WTC11 (cell line): Measurements from ENCODE around the gene INPP5A. TPM values are rescaled to one million over a fixed set of nuclear protein-coding genes. Genes with fewer than 3 reads are reported as not detected.

Experiments used
- ATAC-seq: fragments of 200-7000 bp; cut with Tn5 transposase; 2 replicates; pipeline ENCODE4 v1.10.0; 2021; ENCODE audit warnings: mild to moderate bottlenecking, moderate library complexity
- CTCF ChIA-PET: fragments of 300-600 bp; sonication (Branson Sonifier 250); formaldehyde crosslinking; loops from one replicate; lab custom pipeline; 2021; ENCODE audit warnings: antibody characterized with exemption; lab: Charles Lee
- POLR2A ChIA-PET: fragments of 350-600 bp; sonication (Branson Sonifier 250); formaldehyde crosslinking; loops from one replicate; lab custom pipeline; 2021; ENCODE audit warnings: antibody characterized with exemption; lab: Charles Lee
- DNase-seq: peaks from one replicate; pipeline ENCODE4 v3.0.0; 2021; ENCODE audit warnings: low spot score
- H3K27ac Mint-ChIP-seq: 2 replicates; pipeline ENCODE4 v1.8.0; 2021; ENCODE audit warnings: mixed read lengths
- H3K27me3 Mint-ChIP-seq: 2 replicates; pipeline ENCODE4 v1.8.0; 2021; ENCODE audit warnings: low read depth, mild to moderate bottlenecking, moderate library complexity, mixed read lengths
- H3K36me3 Mint-ChIP-seq: 2 replicates; pipeline ENCODE4 v1.8.0; 2021; ENCODE audit warnings: mixed read lengths
- H3K4me1 Mint-ChIP-seq: 2 replicates; pipeline ENCODE4 v1.8.0; 2022; ENCODE audit warnings: mixed read lengths
- H3K4me3 Mint-ChIP-seq: 2 replicates; pipeline ENCODE4 v1.8.0; 2021; ENCODE audit warnings: mild to moderate bottlenecking, moderate library complexity, mixed read lengths
- H3K9me3 Mint-ChIP-seq: 2 replicates; pipeline ENCODE4 v1.8.0; 2021; ENCODE audit warnings: mixed read lengths
- ATF2 ChIP-seq: sonication (generic); formaldehyde crosslinking; IDR thresholded peaks from 2 replicates; pipeline ENCODE4 v1.8.1; 2022; ENCODE audit warnings: low read depth, missing genetic modification reagents, borderline replicate concordance
- ELF4 ChIP-seq: sonication (generic); formaldehyde crosslinking; IDR thresholded peaks from 2 replicates; pipeline ENCODE4 v1.8.1; 2022; ENCODE audit warnings: low read depth, mild to moderate bottlenecking, moderate library complexity, missing genetic modification reagents
- FOXP1 ChIP-seq: sonication (generic); formaldehyde crosslinking; IDR thresholded peaks from 2 replicates; pipeline ENCODE4 v1.8.0; 2022; ENCODE audit warnings: missing genetic modification reagents, mild to moderate bottlenecking, moderate library complexity, borderline replicate concordance
- IRF1 ChIP-seq: sonication (generic); formaldehyde crosslinking; IDR thresholded peaks from 2 replicates; pipeline ENCODE4 v1.8.0; 2023; ENCODE audit warnings: missing genetic modification reagents
- KAT7 ChIP-seq: sonication (generic); formaldehyde crosslinking; IDR thresholded peaks from 2 replicates; pipeline ENCODE4 v1.8.1; 2023; ENCODE audit warnings: missing genetic modification reagents, mild to moderate bottlenecking, borderline replicate concordance
- MXD4 ChIP-seq: fragments of 250-450 bp; sonication (Bioruptor Pico); IDR thresholded peaks from 2 replicates; pipeline ENCODE4 v1.8.0; 2021; ENCODE audit warnings: mild to moderate bottlenecking, moderate library complexity, borderline replicate concordance
- MYBL2 ChIP-seq: sonication (generic); formaldehyde crosslinking; IDR thresholded peaks from 2 replicates; pipeline ENCODE4 v1.8.1; 2023; ENCODE audit warnings: mild to moderate bottlenecking, moderate library complexity, missing genetic modification reagents
- NFE2L1 ChIP-seq: sonication (generic); formaldehyde crosslinking; IDR thresholded peaks from 2 replicates; pipeline ENCODE4 v1.8.1; 2023; ENCODE audit warnings: missing genetic modification reagents
- RELA ChIP-seq: sonication (generic); formaldehyde crosslinking; IDR thresholded peaks from 2 replicates; pipeline ENCODE4 v1.8.1; 2022; ENCODE audit warnings: missing genetic modification reagents, mild to moderate bottlenecking, borderline replicate concordance
- SMAD4 ChIP-seq: sonication (generic); formaldehyde crosslinking; IDR thresholded peaks from 2 replicates; pipeline ENCODE4 v1.8.0; 2022; ENCODE audit warnings: mild to moderate bottlenecking, missing genetic modification reagents
- TCF7 ChIP-seq: sonication (generic); formaldehyde crosslinking; IDR thresholded peaks from 2 replicates; pipeline ENCODE4 v1.8.0; 2022; ENCODE audit warnings: mild to moderate bottlenecking, low read depth, missing genetic modification reagents, moderate library complexity
- TEAD4 ChIP-seq: sonication (generic); formaldehyde crosslinking; IDR thresholded peaks from 2 replicates; pipeline ENCODE4 v1.8.0; 2022; ENCODE audit warnings: mild to moderate bottlenecking, missing genetic modification reagents
- TP53 ChIP-seq: sonication (generic); formaldehyde crosslinking; IDR thresholded peaks from 2 replicates; pipeline ENCODE4 v1.8.1; 2023; ENCODE audit warnings: mild to moderate bottlenecking, missing genetic modification reagents
- ZBTB21 ChIP-seq: sonication (generic); formaldehyde crosslinking; IDR thresholded peaks from 2 replicates; pipeline ENCODE4 v1.8.1; 2023; ENCODE audit warnings: mild to moderate bottlenecking, missing genetic modification reagents, borderline replicate concordance
- ZNF219 ChIP-seq: sonication (generic); formaldehyde crosslinking; IDR thresholded peaks from 2 replicates; pipeline ENCODE4 v1.8.0; 2023; ENCODE audit warnings: missing genetic modification reagents, mild to moderate bottlenecking, borderline replicate concordance
- ZSCAN18 ChIP-seq: fragments of 250-450 bp; sonication (Bioruptor Pico); IDR thresholded peaks from 2 replicates; pipeline ENCODE4 v2.1.2; 2022; ENCODE audit warnings: mild to moderate bottlenecking, moderate library complexity
- total RNA-seq: library from RNA; stranded (reverse); gene quantifications from 3 replicates; pipeline ENCODE4 v1.2.3, GENCODE V29; 2021
- TF ChIP-seq, protein P1 (sequence below): fragments of 250-450 bp; sonication (Bioruptor Pico); IDR thresholded peaks from 2 replicates; pipeline ENCODE4 v1.9.0; 2021; ENCODE audit warnings: mild to moderate bottlenecking
- TF ChIP-seq, protein P2 (sequence below): fragments of 250-450 bp; sonication (Bioruptor Pico); IDR thresholded peaks from 2 replicates; pipeline ENCODE4 v1.8.0; 2021; ENCODE audit warnings: mild to moderate bottlenecking
- TF ChIP-seq, protein P3 (sequence below): sonication (generic); formaldehyde crosslinking; IDR thresholded peaks from 2 replicates; pipeline ENCODE4 v1.8.1; 2022; ENCODE audit warnings: low read depth, mild to moderate bottlenecking, moderate library complexity, missing genetic modification reagents, borderline replicate concordance
- TF ChIP-seq, protein P4 (sequence below): sonication (generic); formaldehyde crosslinking; conservative IDR thresholded peaks from 2 replicates; pipeline ENCODE4 v1.8.1; 2022; ENCODE audit warnings: mild to moderate bottlenecking, missing genetic modification reagents
- TF ChIP-seq, protein P5 (sequence below): sonication (generic); formaldehyde crosslinking; IDR thresholded peaks from 2 replicates; pipeline ENCODE4 v1.8.0; 2022; ENCODE audit warnings: mild to moderate bottlenecking, missing genetic modification reagents
- TF ChIP-seq, protein P6 (sequence below): sonication (generic); formaldehyde crosslinking; IDR thresholded peaks from 2 replicates; pipeline ENCODE4 v1.8.1; 2023; ENCODE audit warnings: mild to moderate bottlenecking, missing genetic modification reagents

The INPP5A gene
- total RNA-seq, 1 experiment from 2014 or later, result 22.1 TPM

GRCh38 chr10:132648851-132649528, 111.4 kb downstream of the INPP5A start:
- TF ChIP-seq TCF7 (CRISPR knock-in tag), result no peak
- TF ChIP-seq RELA, result no peak
- no peak for TF ChIP-seq ZSCAN18 (CRISPR knock-in tag)
- TF ChIP-seq, protein P1, sequence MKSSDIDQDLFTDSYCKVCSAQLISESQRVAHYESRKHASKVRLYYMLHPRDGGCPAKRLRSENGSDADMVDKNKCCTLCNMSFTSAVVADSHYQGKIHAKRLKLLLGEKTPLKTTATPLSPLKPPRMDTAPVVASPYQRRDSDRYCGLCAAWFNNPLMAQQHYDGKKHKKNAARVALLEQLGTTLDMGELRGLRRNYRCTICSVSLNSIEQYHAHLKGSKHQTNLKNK (CRISPR knock-in tag), result no peak
- TF ChIP-seq NFE2L1, result no peak
- TF ChIP-seq, protein P2, sequence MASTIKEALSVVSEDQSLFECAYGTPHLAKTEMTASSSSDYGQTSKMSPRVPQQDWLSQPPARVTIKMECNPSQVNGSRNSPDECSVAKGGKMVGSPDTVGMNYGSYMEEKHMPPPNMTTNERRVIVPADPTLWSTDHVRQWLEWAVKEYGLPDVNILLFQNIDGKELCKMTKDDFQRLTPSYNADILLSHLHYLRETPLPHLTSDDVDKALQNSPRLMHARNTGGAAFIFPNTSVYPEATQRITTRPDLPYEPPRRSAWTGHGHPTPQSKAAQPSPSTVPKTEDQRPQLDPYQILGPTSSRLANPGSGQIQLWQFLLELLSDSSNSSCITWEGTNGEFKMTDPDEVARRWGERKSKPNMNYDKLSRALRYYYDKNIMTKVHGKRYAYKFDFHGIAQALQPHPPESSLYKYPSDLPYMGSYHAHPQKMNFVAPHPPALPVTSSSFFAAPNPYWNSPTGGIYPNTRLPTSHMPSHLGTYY (CRISPR knock-in tag), result no peak
- no peak for TF ChIP-seq ELF4 (CRISPR knock-in tag)
- no peak for TF ChIP-seq SMAD4 (CRISPR knock-in tag)
- TF ChIP-seq FOXP1 (CRISPR knock-in tag), result no peak
- TF ChIP-seq ATF2, result no peak
- TF ChIP-seq, all 79 proteins: peak for 0
- ATAC-seq, result no peak
- Mint-ChIP-seq H3K27me3 (no peaks in the 10 kb centered on the region), H3K4me1 (no peaks in the 10 kb centered on the region; the same call in 1 of the 2 replicates), H3K36me3 (no peaks in the 10 kb centered on the region), H3K9me3 (no peaks in the 10 kb centered on the region), H3K4me3 (no peak overlapping the region), H3K27ac (peak overlapping the region; percentile 38; the same call in 1 of the 2 replicates)
- CTCF ChIA-PET, result no interaction called here
- POLR2A ChIA-PET, result no interaction called here
- peak; percentile 4 for DNase-seq

GRCh38 chr10:132649651-132650360, 112.2 kb downstream of the INPP5A start:
- Mint-ChIP-seq H3K9me3 (no peaks in the 10 kb centered on the region), H3K4me3 (no peak overlapping the region), H3K4me1 (no peaks in the 10 kb centered on the region; the same call in 1 of the 2 replicates), H3K36me3 (no peaks in the 10 kb centered on the region), H3K27ac (no peak overlapping the region), H3K27me3 (no peaks in the 10 kb centered on the region)
- ATAC-seq, result no peak
- CTCF ChIA-PET, result no interaction called here
- DNase-seq, result no peak
- POLR2A ChIA-PET, result no interaction called here
- TF ChIP-seq ZBTB21 (CRISPR knock-in tag) (no peak), TEAD4 (CRISPR knock-in tag) (no peak), TP53 (no peak), ZNF219 (CRISPR knock-in tag) (no peak), IRF1 (CRISPR knock-in tag) (no peak), ZSCAN18 (CRISPR knock-in tag) (no peak), KAT7 (no peak), MXD4 (CRISPR knock-in tag) (no peak), MYBL2 (CRISPR knock-in tag) (no peak), RELA (no peak)
- TF ChIP-seq, protein P3, sequence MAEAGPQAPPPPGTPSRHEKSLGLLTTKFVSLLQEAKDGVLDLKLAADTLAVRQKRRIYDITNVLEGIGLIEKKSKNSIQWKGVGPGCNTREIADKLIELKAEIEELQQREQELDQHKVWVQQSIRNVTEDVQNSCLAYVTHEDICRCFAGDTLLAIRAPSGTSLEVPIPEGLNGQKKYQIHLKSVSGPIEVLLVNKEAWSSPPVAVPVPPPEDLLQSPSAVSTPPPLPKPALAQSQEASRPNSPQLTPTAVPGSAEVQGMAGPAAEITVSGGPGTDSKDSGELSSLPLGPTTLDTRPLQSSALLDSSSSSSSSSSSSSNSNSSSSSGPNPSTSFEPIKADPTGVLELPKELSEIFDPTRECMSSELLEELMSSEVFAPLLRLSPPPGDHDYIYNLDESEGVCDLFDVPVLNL (CRISPR knock-in tag), result no peak
- TF ChIP-seq, protein P4, sequence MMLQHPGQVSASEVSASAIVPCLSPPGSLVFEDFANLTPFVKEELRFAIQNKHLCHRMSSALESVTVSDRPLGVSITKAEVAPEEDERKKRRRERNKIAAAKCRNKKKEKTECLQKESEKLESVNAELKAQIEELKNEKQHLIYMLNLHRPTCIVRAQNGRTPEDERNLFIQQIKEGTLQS (CRISPR knock-in tag), result no peak
- TF ChIP-seq, protein P5, sequence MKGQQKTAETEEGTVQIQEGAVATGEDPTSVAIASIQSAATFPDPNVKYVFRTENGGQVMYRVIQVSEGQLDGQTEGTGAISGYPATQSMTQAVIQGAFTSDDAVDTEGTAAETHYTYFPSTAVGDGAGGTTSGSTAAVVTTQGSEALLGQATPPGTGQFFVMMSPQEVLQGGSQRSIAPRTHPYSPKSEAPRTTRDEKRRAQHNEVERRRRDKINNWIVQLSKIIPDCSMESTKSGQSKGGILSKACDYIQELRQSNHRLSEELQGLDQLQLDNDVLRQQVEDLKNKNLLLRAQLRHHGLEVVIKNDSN (CRISPR knock-in tag), result no peak
- TF ChIP-seq, protein P6, sequence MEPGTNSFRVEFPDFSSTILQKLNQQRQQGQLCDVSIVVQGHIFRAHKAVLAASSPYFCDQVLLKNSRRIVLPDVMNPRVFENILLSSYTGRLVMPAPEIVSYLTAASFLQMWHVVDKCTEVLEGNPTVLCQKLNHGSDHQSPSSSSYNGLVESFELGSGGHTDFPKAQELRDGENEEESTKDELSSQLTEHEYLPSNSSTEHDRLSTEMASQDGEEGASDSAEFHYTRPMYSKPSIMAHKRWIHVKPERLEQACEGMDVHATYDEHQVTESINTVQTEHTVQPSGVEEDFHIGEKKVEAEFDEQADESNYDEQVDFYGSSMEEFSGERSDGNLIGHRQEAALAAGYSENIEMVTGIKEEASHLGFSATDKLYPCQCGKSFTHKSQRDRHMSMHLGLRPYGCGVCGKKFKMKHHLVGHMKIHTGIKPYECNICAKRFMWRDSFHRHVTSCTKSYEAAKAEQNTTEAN (CRISPR knock-in tag), result no peak
